MM.1S (cell line): Measurements from ENCODE around the gene BAG3.

Source experiments
- CTCF ChIP-seq: fragments of 300-600 bp; sonication (generic); IDR thresholded peaks from 2 replicates; pipeline ENCODE4 v1.5.1; 2016; ENCODE audit warnings: antibody characterized with exemption, low read length, mixed read lengths
- EZH2 ChIP-seq: fragments of 300-600 bp; sonication (generic); optimal IDR thresholded peaks from 2 replicates; pipeline ENCODE3; 2017; ENCODE audit warnings: low read depth, mild to moderate bottlenecking, antibody characterized with exemption, low read length, mixed read lengths

- TF ChIP-seq CTCF (no peak), EZH2 (no peak)
These were observed 37.9 kb downstream of the BAG3 start for GRCh38 chr10:119689016-119689580.
